ENCODE data around the gene SFT2D3. TPM values are rescaled to one million over a fixed set of nuclear protein-coding genes. Genes with fewer than 3 reads are reported as not detected.

The SFT2D3 gene
- total and polyA plus RNA-seq, 2 of the 13 experiments (the other 11 are each of a cell fraction or from before 2014, with no cell fraction given), result 8.3 to 9.4 TPM

DNA sequence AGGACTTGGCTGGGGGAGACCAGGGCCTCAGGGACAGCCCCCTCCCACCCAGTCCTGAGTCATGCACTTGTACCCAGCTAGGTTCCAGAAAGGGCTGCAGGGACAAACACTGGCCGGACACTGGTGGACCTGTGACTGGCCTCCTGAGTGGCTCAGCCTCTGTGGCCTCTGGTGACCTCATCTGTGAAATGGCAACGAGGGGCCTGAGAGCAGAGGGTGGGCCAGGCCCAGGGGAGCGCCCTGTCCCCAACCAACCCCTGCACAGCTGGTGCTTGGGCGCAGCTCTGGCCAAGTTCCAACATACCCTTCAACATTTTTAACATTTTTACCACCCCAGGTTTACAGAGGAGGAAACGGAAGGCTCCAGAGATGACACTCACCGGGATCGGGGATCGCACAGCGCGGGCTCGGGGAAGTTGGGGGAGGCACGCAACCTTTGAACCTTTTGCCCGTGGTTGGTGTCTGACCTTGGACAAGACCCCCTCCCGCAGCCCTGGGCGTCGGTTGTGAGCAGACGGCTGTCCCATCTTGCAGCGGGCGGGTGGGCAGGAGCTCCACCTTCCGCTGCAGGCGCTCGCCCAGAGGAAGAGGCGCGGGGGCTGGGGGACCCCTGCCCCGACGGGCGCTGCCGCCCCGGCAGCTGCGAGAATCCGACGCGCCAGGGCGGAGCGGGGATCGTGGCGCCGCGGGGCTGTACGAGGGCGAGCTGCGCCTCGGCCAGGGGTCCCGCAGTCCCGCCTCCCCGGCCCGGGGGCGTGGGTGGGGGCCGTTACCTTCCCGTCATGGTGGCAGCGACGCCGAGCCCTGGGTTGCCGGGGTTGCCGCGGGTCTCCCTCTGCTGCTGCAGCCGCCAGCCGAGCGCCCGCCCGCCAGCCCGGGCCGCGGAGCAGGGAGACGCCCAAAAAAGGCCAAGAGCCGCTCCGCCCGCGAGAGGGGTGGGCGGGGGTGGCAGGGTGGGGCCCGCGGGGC, 26.8 kb upstream of the SFT2D3 start (continued):
- TF ChIP-seq, protein P1, sequence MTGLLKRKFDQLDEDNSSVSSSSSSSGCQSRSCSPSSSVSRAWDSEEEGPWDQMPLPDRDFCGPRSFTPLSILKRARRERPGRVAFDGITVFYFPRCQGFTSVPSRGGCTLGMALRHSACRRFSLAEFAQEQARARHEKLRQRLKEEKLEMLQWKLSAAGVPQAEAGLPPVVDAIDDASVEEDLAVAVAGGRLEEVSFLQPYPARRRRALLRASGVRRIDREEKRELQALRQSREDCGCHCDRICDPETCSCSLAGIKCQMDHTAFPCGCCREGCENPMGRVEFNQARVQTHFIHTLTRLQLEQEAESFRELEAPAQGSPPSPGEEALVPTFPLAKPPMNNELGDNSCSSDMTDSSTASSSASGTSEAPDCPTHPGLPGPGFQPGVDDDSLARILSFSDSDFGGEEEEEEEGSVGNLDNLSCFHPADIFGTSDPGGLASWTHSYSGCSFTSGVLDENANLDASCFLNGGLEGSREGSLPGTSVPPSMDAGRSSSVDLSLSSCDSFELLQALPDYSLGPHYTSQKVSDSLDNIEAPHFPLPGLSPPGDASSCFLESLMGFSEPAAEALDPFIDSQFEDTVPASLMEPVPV (CRISPR knock-in tag; IDR thresholded peaks at IDR 0.05), result no peak
- TF ChIP-seq ESRRA (CRISPR knock-in tag; IDR thresholded peaks at IDR 0.05; ENCODE audit: low read depth) (peak; percentile 67; the same call in 1 of the 2 replicates), ZMAT3 (CRISPR knock-in tag; conservative IDR thresholded peaks at IDR 0.05) (0 out of 2 replicates have a peak, but pooled peaks have one; percentile 23), RFX5 (IDR thresholded peaks at IDR 0.05; ENCODE audit: low read depth, low read length) (no peak), FOXC1 (CRISPR knock-in tag; IDR thresholded peaks at IDR 0.05; ENCODE audit: borderline replicate concordance) (0 out of 2 replicates have a peak, but pooled peaks have one; percentile 47), RXRB (CRISPR knock-in tag; IDR thresholded peaks at IDR 0.05; ENCODE audit: borderline replicate concordance) (0 out of 2 replicates have a peak, but pooled peaks have one; percentile 9), ZNF777 (CRISPR knock-in tag; IDR thresholded peaks at IDR 0.05) (peak; percentile 95), ZNF207 (IDR thresholded peaks at IDR 0.05; ENCODE audit: borderline replicate concordance) (no peak), ZBTB42 (CRISPR knock-in tag; IDR thresholded peaks at IDR 0.05) (no peak), ZNF383 (CRISPR knock-in tag; IDR thresholded peaks at IDR 0.05; ENCODE audit: borderline replicate concordance) (peak; percentile 45; the same call in 1 of the 2 replicates)
- TF ChIP-seq, protein P2, sequence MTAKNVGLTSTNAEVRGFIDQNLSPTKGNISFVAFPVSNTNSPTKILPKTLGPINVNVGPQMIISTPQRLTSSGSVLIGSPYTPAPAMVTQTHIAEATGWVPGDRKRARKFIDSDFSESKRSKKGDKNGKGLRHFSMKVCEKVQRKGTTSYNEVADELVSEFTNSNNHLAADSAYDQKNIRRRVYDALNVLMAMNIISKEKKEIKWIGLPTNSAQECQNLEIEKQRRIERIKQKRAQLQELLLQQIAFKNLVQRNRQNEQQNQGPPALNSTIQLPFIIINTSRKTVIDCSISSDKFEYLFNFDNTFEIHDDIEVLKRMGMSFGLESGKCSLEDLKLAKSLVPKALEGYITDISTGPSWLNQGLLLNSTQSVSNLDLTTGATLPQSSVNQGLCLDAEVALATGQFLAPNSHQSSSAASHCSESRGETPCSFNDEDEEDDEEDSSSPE (CRISPR knock-in tag; IDR thresholded peaks at IDR 0.05), result 0 out of 2 replicates have a peak, but pooled peaks have one; percentile 27
- TF ChIP-seq, protein P3, sequence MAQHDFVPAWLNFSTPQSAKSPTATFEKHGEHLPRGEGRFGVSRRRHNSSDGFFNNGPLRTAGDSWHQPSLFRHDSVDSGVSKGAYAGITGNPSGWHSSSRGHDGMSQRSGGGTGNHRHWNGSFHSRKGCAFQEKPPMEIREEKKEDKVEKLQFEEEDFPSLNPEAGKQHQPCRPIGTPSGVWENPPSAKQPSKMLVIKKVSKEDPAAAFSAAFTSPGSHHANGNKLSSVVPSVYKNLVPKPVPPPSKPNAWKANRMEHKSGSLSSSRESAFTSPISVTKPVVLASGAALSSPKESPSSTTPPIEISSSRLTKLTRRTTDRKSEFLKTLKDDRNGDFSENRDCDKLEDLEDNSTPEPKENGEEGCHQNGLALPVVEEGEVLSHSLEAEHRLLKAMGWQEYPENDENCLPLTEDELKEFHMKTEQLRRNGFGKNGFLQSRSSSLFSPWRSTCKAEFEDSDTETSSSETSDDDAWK (CRISPR knock-in tag; IDR thresholded peaks at IDR 0.05), result no peak
- TF ChIP-seq, protein P4, sequence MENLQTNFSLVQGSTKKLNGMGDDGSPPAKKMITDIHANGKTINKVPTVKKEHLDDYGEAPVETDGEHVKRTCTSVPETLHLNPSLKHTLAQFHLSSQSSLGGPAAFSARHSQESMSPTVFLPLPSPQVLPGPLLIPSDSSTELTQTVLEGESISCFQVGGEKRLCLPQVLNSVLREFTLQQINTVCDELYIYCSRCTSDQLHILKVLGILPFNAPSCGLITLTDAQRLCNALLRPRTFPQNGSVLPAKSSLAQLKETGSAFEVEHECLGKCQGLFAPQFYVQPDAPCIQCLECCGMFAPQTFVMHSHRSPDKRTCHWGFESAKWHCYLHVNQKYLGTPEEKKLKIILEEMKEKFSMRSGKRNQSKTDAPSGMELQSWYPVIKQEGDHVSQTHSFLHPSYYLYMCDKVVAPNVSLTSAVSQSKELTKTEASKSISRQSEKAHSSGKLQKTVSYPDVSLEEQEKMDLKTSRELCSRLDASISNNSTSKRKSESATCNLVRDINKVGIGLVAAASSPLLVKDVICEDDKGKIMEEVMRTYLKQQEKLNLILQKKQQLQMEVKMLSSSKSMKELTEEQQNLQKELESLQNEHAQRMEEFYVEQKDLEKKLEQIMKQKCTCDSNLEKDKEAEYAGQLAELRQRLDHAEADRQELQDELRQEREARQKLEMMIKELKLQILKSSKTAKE (CRISPR knock-in tag; IDR thresholded peaks at IDR 0.05; ENCODE audit: borderline replicate concordance), result peak; percentile 40; the same call in 1 of the 2 replicates
- TF ChIP-seq, protein P5, sequence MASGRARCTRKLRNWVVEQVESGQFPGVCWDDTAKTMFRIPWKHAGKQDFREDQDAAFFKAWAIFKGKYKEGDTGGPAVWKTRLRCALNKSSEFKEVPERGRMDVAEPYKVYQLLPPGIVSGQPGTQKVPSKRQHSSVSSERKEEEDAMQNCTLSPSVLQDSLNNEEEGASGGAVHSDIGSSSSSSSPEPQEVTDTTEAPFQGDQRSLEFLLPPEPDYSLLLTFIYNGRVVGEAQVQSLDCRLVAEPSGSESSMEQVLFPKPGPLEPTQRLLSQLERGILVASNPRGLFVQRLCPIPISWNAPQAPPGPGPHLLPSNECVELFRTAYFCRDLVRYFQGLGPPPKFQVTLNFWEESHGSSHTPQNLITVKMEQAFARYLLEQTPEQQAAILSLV (CRISPR knock-in tag; IDR thresholded peaks at IDR 0.05; ENCODE audit: borderline replicate concordance), result peak; percentile 9; the same call in 1 of the 2 replicates
- TF ChIP-seq, protein P6, sequence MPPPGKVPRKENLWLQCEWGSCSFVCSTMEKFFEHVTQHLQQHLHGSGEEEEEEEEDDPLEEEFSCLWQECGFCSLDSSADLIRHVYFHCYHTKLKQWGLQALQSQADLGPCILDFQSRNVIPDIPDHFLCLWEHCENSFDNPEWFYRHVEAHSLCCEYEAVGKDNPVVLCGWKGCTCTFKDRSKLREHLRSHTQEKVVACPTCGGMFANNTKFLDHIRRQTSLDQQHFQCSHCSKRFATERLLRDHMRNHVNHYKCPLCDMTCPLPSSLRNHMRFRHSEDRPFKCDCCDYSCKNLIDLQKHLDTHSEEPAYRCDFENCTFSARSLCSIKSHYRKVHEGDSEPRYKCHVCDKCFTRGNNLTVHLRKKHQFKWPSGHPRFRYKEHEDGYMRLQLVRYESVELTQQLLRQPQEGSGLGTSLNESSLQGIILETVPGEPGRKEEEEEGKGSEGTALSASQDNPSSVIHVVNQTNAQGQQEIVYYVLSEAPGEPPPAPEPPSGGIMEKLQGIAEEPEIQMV (CRISPR knock-in tag; IDR thresholded peaks at IDR 0.05; ENCODE audit: low read depth), result no peak
- TF ChIP-seq, protein P7, sequence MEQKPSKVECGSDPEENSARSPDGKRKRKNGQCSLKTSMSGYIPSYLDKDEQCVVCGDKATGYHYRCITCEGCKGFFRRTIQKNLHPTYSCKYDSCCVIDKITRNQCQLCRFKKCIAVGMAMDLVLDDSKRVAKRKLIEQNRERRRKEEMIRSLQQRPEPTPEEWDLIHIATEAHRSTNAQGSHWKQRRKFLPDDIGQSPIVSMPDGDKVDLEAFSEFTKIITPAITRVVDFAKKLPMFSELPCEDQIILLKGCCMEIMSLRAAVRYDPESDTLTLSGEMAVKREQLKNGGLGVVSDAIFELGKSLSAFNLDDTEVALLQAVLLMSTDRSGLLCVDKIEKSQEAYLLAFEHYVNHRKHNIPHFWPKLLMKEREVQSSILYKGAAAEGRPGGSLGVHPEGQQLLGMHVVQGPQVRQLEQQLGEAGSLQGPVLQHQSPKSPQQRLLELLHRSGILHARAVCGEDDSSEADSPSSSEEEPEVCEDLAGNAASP (CRISPR knock-in tag; IDR thresholded peaks at IDR 0.05; ENCODE audit: borderline replicate concordance), result peak; percentile 58; the same call in 1 of the 2 replicates

Data from HepG2 (cell line).